ENCODE data around the gene KCTD20.

The KCTD20 gene

DNA sequence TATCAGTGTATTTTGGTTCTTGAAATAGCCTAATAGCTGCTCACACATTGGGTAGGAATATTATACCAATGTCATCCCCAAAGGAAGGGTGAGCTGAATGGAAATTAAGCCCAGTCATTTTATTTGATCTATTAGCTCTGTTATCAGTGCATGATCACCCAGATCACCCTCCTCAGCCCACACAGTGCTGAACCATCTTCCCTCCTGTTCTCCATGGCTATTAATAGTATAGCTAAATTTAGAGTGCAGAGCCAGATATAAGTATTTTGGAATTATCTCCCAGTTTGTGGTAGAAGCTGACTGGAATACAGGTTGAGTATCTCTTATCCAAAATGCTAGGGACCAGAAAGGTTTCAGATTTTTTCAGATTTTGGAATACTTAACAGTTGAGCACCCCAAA is 45.4 kb downstream of the KCTD20 start:
- H3K79me2 ChIP-seq (ENCODE audit: insufficient read depth, low read length), result no peaks in the 10 kb centered on the region
- no peaks in the 10 kb centered on the region for H3K27me3 ChIP-seq (ENCODE audit: insufficient read depth, low read length, poor library complexity, severe bottlenecking)
- no peak overlapping the region for H3K9ac ChIP-seq (ENCODE audit: low read depth, low read length, poor library complexity, severe bottlenecking)
- H4K20me1 ChIP-seq (ENCODE audit: insufficient read depth, low read length, poor library complexity, severe bottlenecking), result no peaks in the 10 kb centered on the region
- no peaks in the 10 kb centered on the region for H3K9me3 ChIP-seq (ENCODE audit: insufficient read depth, low read depth, low read length)
- H3K4me1 ChIP-seq (ENCODE audit: insufficient read depth, low read length, poor library complexity, severe bottlenecking), result no peaks in the 10 kb centered on the region
- H3K4me2 ChIP-seq (ENCODE audit: low read depth, low read length, poor library complexity, severe bottlenecking), result no peak overlapping the region
- no peak overlapping the region for H2AFZ ChIP-seq (ENCODE audit: low read length)
- H3K36me3 ChIP-seq (ENCODE audit: insufficient read depth, low read length), result peaks cover 59% of the 10 kb centered on the region; the same call in 1 of the 2 replicates
- TF ChIP-seq CTCF (conservative IDR thresholded peaks at IDR 0.05; ENCODE audit: low read length) (no peak), EZH2phosphoT487 (IDR thresholded peaks at IDR 0.05; ENCODE audit: borderline replicate concordance) (no peak)
- H3F3A ChIP-seq (ENCODE audit: low read depth), result no peaks in the 10 kb centered on the region
- H3K9me2 ChIP-seq (replicated peaks; ENCODE audit: low read depth, low read length), result no peaks in the 10 kb centered on the region
- H3K4me3 ChIP-seq (ENCODE audit: low read length, poor library complexity, severe bottlenecking), result no peak overlapping the region

GRCh38 chr6:36489426-36489825 is 46.6 kb downstream of the KCTD20 start:
- Histone ChIP-seq H4K20me1 (ENCODE audit: insufficient read depth, low read length, poor library complexity, severe bottlenecking) (peaks cover 2% of the 10 kb centered on the region), H3K9me3 (ENCODE audit: insufficient read depth, low read depth, low read length) (no peaks in the 10 kb centered on the region), H3K4me2 (ENCODE audit: low read depth, low read length, poor library complexity, severe bottlenecking) (no peak overlapping the region), H3K4me3 (ENCODE audit: low read length, poor library complexity, severe bottlenecking) (no peak overlapping the region), H2AFZ (ENCODE audit: low read length) (no peak overlapping the region), H3K9ac (ENCODE audit: low read depth, low read length, poor library complexity, severe bottlenecking) (no peak overlapping the region), H3K27me3 (ENCODE audit: insufficient read depth, low read length, poor library complexity, severe bottlenecking) (no peaks in the 10 kb centered on the region), H3K4me1 (ENCODE audit: insufficient read depth, low read length, poor library complexity, severe bottlenecking) (no peaks in the 10 kb centered on the region), H3K9me2 (replicated peaks; ENCODE audit: low read depth, low read length) (no peaks in the 10 kb centered on the region), H3K79me2 (ENCODE audit: insufficient read depth, low read length) (no peaks in the 10 kb centered on the region), H3K36me3 (ENCODE audit: insufficient read depth, low read length) (peaks cover 59% of the 10 kb centered on the region; the same call in 1 of the 2 replicates), H3F3A (ENCODE audit: low read depth) (no peaks in the 10 kb centered on the region)
- no peak for TF ChIP-seq CTCF (conservative IDR thresholded peaks at IDR 0.05; ENCODE audit: low read length)
- TF ChIP-seq EZH2phosphoT487 (IDR thresholded peaks at IDR 0.05; ENCODE audit: borderline replicate concordance), result no peak

DNA sequence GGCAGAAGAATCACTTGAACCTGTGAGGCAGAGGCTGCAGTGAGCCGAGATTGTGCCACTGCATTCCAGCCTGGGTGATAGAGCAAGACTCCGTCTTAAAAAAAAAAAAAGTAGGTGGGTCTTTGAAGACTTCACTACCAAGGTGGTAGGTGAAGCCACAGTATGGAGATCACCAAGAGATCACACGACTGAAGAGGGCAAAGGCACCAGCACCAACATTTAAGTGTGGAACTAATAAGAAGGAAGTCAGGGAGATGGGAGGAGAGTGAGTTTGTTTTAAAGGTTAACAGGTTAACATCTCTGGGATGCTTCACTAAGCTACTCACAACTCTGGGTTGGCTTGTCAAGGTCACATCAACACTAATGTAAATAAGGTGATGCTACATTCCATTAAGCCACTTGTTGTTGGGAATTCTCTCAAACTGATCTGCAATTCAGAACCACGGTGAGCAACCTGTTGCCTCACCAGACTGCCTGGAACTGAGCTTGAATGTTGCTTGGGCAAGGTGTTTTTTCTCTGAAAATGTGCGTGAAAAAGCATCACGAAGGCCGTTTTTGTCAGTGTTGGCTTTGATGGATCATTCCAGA is 48.7 kb downstream of the KCTD20 start:
- Histone ChIP-seq H3K9me3 (ENCODE audit: insufficient read depth, low read depth, low read length) (no peaks in the 10 kb centered on the region), H2AFZ (ENCODE audit: low read length) (no peak overlapping the region), H3K79me2 (ENCODE audit: insufficient read depth, low read length) (no peaks in the 10 kb centered on the region), H3F3A (ENCODE audit: low read depth) (no peaks in the 10 kb centered on the region), H3K4me3 (ENCODE audit: low read length, poor library complexity, severe bottlenecking) (no peak overlapping the region), H3K27me3 (ENCODE audit: insufficient read depth, low read length, poor library complexity, severe bottlenecking) (no peaks in the 10 kb centered on the region), H3K4me1 (ENCODE audit: insufficient read depth, low read length, poor library complexity, severe bottlenecking) (no peaks in the 10 kb centered on the region), H3K9ac (ENCODE audit: low read depth, low read length, poor library complexity, severe bottlenecking) (no peak overlapping the region), H3K9me2 (replicated peaks; ENCODE audit: low read depth, low read length) (no peaks in the 10 kb centered on the region), H3K4me2 (ENCODE audit: low read depth, low read length, poor library complexity, severe bottlenecking) (no peak overlapping the region), H4K20me1 (ENCODE audit: insufficient read depth, low read length, poor library complexity, severe bottlenecking) (peaks cover 3% of the 10 kb centered on the region), H3K36me3 (ENCODE audit: insufficient read depth, low read length) (peaks cover 60% of the 10 kb centered on the region; the same call in 1 of the 2 replicates)
- TF ChIP-seq CTCF (conservative IDR thresholded peaks at IDR 0.05; ENCODE audit: low read length) (no peak), EZH2phosphoT487 (IDR thresholded peaks at IDR 0.05; ENCODE audit: borderline replicate concordance) (no peak)
